Measurements from ENCODE around the gene GLP1R.

The GLP1R gene

GRCh38 chr6:39080246-39080875, 31.8 kb downstream of the GLP1R start:
- in situ Hi-C loops (cut with MboI; ENCODE audit: low sequenced_read_pairs, unreplicated experiment) = no loop called here
- peak; percentile 5 for DNase-seq (ENCODE audit: low spot score)
- no peak for TF ChIP-seq CTCF (IDR thresholded peaks at IDR 0.05; ENCODE audit: borderline replicate concordance, control extremely low read depth, extremely low read depth, insufficient read depth, missing control alignments)

- no peak for TF ChIP-seq CTCF (IDR thresholded peaks at IDR 0.05; ENCODE audit: borderline replicate concordance, control extremely low read depth, extremely low read depth, insufficient read depth, missing control alignments)
- in situ Hi-C loops (cut with MboI; ENCODE audit: low sequenced_read_pairs, unreplicated experiment) = no loop called here
- peak; percentile 7 for DNase-seq (ENCODE audit: low spot score)
These were observed 33.7 kb downstream of the GLP1R start for GRCh38 chr6:39082310-39082709.

- in situ Hi-C loops (cut with MboI; ENCODE audit: low sequenced_read_pairs, unreplicated experiment) = no loop called here
- peak; percentile 16 for DNase-seq (ENCODE audit: low spot score)
- no peak for TF ChIP-seq CTCF (IDR thresholded peaks at IDR 0.05; ENCODE audit: borderline replicate concordance, control extremely low read depth, extremely low read depth, insufficient read depth, missing control alignments)
These were observed 34.7 kb downstream of the GLP1R start for GRCh38 chr6:39083231-39083634.

GRCh38 chr6:39084506-39084905, 35.9 kb downstream of the GLP1R start:
- in situ Hi-C loops (cut with MboI; ENCODE audit: low sequenced_read_pairs, unreplicated experiment) = no loop called here
- peak; percentile 8 for DNase-seq (ENCODE audit: low spot score)
- TF ChIP-seq CTCF (IDR thresholded peaks at IDR 0.05; ENCODE audit: borderline replicate concordance, control extremely low read depth, extremely low read depth, insufficient read depth, missing control alignments) = no peak

- DNase-seq (ENCODE audit: low spot score) = peak; percentile 11
- no peak for TF ChIP-seq CTCF (IDR thresholded peaks at IDR 0.05; ENCODE audit: borderline replicate concordance, control extremely low read depth, extremely low read depth, insufficient read depth, missing control alignments)
- in situ Hi-C loops (cut with MboI; ENCODE audit: low sequenced_read_pairs, unreplicated experiment) = no loop called here
These were observed 36.7 kb downstream of the GLP1R start for GRCh38 chr6:39085129-39085797.

- no peak for TF ChIP-seq CTCF (IDR thresholded peaks at IDR 0.05; ENCODE audit: borderline replicate concordance, control extremely low read depth, extremely low read depth, insufficient read depth, missing control alignments)
- peak; percentile 74 for DNase-seq (ENCODE audit: low spot score)
- in situ Hi-C loops (cut with MboI; ENCODE audit: low sequenced_read_pairs, unreplicated experiment) = no loop called here
These were observed 37.7 kb downstream of the GLP1R start for GRCh38 chr6:39086294-39086693.
